Activated T-helper 17 cell treated with anti-CD3 and anti-CD28 coated beads, Interleukin-2, amount 50 U/mL, for 72 hours (primary cell): ENCODE measurements around the gene MET. TPM values are rescaled to one million over a fixed set of nuclear protein-coding genes. Genes with fewer than 3 reads are reported as not detected.
"Not testable (repeated sequence)": the region's sequence is repeated elsewhere in the genome, so short reads cannot be mapped to it uniquely, and the experiment has no call there.

Experiments
- ATAC-seq: fragments of 150-1000 bp; cut with Tn5 transposase; replicated peaks from 2 replicates; pipeline ENCODE4 v1.10.0; 2021; ENCODE audit warnings: mild to moderate bottlenecking, moderate library complexity
- H3K27ac Mint-ChIP-seq: one replicate; pipeline ENCODE4 v1.8.0; 2022; ENCODE audit warnings: mixed read lengths
- H3K27me3 Mint-ChIP-seq: one replicate; pipeline ENCODE4 v1.8.0; 2022; ENCODE audit warnings: mixed read lengths
- H3K36me3 Mint-ChIP-seq: one replicate; pipeline ENCODE4 v1.8.0; 2022; ENCODE audit warnings: low read depth, mild to moderate bottlenecking, mixed read lengths
- H3K4me1 Mint-ChIP-seq: one replicate; pipeline ENCODE4 v1.8.0; 2022; ENCODE audit warnings: mixed read lengths
- H3K4me3 Mint-ChIP-seq: one replicate; pipeline ENCODE4 v1.8.0; 2022; ENCODE audit warnings: mild to moderate bottlenecking, mixed read lengths
- H3K9me3 Mint-ChIP-seq: one replicate; pipeline ENCODE4 v1.8.0; 2022; ENCODE audit warnings: mixed read lengths
- total RNA-seq, 2 donors: library from RNA; stranded (reverse); gene quantifications; one replicate each; pipeline ENCODE4 v1.2.3, GENCODE V29; 2022

MET gene
- total RNA-seq, 2 donors from 2014 or later: 0.08 to 1.6 TPM

DNA sequence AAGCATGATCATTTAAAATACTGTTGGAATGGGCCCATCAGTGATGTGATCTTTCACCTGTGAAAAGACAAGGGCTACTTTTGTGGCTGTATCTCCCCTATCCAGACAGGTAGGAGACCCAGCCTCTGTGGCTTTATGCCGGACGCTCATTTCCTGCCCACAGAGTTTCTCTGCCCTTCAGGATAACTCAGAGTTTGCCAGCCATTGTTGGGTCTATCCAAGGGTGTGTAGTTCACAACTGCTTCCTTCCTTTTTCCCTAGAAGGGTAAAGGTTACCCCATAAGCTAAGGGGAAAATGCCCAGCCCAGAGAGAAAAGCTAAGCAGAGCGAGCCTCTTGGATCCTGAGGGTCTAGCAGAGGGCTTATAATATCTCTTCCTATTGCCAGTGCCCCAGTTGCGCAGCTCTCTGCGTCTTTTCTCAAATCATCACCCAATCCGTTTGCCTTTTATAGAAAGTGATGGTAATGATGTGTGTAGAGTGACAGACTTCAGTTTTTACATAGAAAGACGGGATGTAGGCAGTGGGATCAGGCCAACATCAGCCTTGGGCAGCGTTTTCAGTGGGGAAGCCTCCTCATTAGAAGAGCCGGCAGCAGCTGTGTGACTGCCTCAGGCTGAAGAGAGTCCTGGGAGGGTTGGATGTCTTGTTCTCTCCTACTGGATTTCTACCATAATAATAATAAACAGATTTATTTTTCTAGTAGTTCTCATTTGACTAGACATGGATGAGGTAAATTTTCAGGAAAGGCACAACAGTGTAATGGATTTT lies 80.5 kb downstream of the MET start:
- Mint-ChIP-seq H3K4me1 (no peaks in the 10 kb centered on the region), H3K27ac (no peak overlapping the region), H3K4me3 (no peak overlapping the region), H3K36me3 (no peaks in the 10 kb centered on the region), H3K9me3 (peaks cover under 1% of the 10 kb centered on the region), H3K27me3 (no peaks in the 10 kb centered on the region)
- ATAC-seq: no peak

- no peak for ATAC-seq
- H3K9me3 Mint-ChIP-seq: no peaks in the 10 kb centered on the region
- no peak overlapping the region for H3K4me3 Mint-ChIP-seq
- no peak overlapping the region for H3K27ac Mint-ChIP-seq
- no peaks in the 10 kb centered on the region for H3K27me3 Mint-ChIP-seq
- no peaks in the 10 kb centered on the region for H3K4me1 Mint-ChIP-seq
- no peaks in the 10 kb centered on the region for H3K36me3 Mint-ChIP-seq
Measured at GRCh38 chr7:116753130-116753529, 81.1 kb downstream of the MET start.

DNA sequence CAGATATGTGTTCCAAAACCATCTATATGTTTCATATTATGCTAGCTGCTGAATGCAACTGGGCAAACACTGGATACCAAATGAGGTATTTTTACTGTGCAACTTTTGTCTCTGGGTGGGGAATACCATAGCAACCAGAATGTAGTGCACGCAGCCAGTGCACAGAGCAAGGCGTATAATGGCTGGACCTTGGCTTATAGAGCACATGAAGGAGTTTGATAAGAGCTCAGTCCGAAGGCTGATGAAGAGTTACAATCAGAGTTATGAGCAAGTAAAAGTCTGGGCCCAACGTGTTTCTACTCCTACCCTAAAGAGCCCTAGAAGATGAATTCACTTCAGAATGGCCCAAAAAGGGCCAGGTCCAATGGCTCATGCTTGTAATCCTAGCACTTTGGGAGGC lies 82.2 kb downstream of the MET start:
- ATAC-seq: no peak
- Mint-ChIP-seq H3K4me3 (no peak overlapping the region), H3K27ac (no peak overlapping the region), H3K9me3 (no peaks in the 10 kb centered on the region), H3K36me3 (no peaks in the 10 kb centered on the region), H3K27me3 (no peaks in the 10 kb centered on the region), H3K4me1 (no peaks in the 10 kb centered on the region)

- H3K27ac Mint-ChIP-seq: no peak overlapping the region
- H3K9me3 Mint-ChIP-seq: no peaks in the 10 kb centered on the region
- no peak for ATAC-seq
- H3K4me3 Mint-ChIP-seq: no peak overlapping the region
- no peaks in the 10 kb centered on the region for H3K27me3 Mint-ChIP-seq
- H3K36me3 Mint-ChIP-seq: no peaks in the 10 kb centered on the region
- no peaks in the 10 kb centered on the region for H3K4me1 Mint-ChIP-seq
Measured at GRCh38 chr7:116757283-116757682, 85.3 kb downstream of the MET start.

GRCh38 chr7:116759642-116760041 lies 87.6 kb downstream of the MET start:
- ATAC-seq, H3K27me3 Mint-ChIP-seq, H3K9me3 Mint-ChIP-seq, H3K36me3 Mint-ChIP-seq, H3K4me3 Mint-ChIP-seq, H3K4me1 Mint-ChIP-seq, H3K27ac Mint-ChIP-seq: not testable (repeated sequence)

GRCh38 chr7:116762971-116763370 lies 91.0 kb downstream of the MET start:
- Mint-ChIP-seq H3K9me3 (no peaks in the 10 kb centered on the region), H3K36me3 (no peaks in the 10 kb centered on the region), H3K4me3 (no peak overlapping the region), H3K27ac (no peak overlapping the region), H3K27me3 (no peaks in the 10 kb centered on the region), H3K4me1 (no peaks in the 10 kb centered on the region)
- no peak for ATAC-seq

DNA sequence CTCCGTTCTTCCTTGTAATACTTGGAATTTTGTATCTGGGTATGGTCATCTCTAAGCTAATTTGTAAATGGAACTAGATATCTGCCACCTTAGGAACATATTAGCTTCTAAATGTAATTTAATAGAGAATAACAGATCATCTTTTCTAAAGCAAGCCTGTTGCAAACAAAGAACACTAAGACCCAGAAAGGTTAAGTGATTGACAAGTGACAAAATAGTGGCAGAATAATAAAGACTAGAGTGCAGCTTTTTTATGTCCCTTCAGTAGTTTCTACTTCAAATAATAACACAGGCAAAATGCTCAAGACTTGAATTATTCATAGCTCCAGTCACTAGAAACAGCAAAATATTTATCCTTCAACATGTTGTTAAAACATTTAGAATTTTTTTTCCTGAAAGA lies 91.7 kb downstream of the MET start:
- no peak overlapping the region for H3K4me3 Mint-ChIP-seq
- peaks cover 4% of the 10 kb centered on the region for H3K27me3 Mint-ChIP-seq
- no peaks in the 10 kb centered on the region for H3K4me1 Mint-ChIP-seq
- H3K27ac Mint-ChIP-seq: no peak overlapping the region
- no peaks in the 10 kb centered on the region for H3K36me3 Mint-ChIP-seq
- H3K9me3 Mint-ChIP-seq: no peaks in the 10 kb centered on the region
- ATAC-seq: no peak

DNA sequence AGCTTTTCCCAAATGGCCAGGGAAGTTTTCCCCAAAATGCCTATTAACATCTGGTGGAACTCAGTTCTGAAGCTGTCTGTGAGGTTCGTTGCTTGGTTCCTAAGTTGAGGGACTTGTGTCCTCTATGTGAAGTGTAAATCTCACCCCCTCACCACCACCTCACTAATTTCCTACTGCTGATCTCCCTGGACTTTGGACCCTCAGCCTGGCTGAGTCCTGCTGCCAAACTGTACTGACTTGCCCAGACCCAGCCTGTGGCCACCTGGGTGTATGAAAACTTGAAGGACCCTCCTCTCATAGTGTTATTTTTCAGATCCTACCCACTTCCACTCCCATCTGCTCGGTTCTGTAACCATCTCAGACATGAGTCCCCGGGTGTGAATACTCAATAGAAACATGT lies 94.9 kb downstream of the MET start:
- no peak overlapping the region for H3K4me3 Mint-ChIP-seq
- no peaks in the 10 kb centered on the region for H3K4me1 Mint-ChIP-seq
- no peak overlapping the region for H3K27ac Mint-ChIP-seq
- peaks cover 10% of the 10 kb centered on the region for H3K27me3 Mint-ChIP-seq
- no peak for ATAC-seq
- H3K36me3 Mint-ChIP-seq: no peaks in the 10 kb centered on the region
- H3K9me3 Mint-ChIP-seq: no peaks in the 10 kb centered on the region

DNA sequence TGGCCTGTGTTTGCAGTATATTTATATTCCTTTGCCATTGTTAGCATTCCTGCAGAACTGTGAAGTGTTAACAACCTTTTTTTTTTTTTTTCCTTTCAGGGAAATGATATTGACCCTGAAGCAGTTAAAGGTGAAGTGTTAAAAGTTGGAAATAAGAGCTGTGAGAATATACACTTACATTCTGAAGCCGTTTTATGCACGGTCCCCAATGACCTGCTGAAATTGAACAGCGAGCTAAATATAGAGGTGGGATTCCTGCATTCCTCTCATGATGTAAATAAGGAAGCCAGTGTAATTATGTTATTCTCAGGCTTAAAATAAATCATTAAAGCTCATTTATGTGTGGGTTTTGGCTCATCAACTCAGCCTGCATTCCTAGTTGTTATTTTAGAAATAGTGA lies 97.5 kb downstream of the MET start:
- no peak for ATAC-seq
- Mint-ChIP-seq H3K36me3 (no peaks in the 10 kb centered on the region), H3K4me3 (no peak overlapping the region), H3K4me1 (no peaks in the 10 kb centered on the region), H3K9me3 (no peaks in the 10 kb centered on the region), H3K27me3 (peaks cover 18% of the 10 kb centered on the region), H3K27ac (no peak overlapping the region)

GRCh38 chr7:116770941-116771340 lies 98.9 kb downstream of the MET start:
- H3K36me3 Mint-ChIP-seq: no peaks in the 10 kb centered on the region
- ATAC-seq: no peak
- H3K9me3 Mint-ChIP-seq: no peaks in the 10 kb centered on the region
- H3K4me1 Mint-ChIP-seq: no peaks in the 10 kb centered on the region
- no peak overlapping the region for H3K27ac Mint-ChIP-seq
- H3K4me3 Mint-ChIP-seq: no peak overlapping the region
- H3K27me3 Mint-ChIP-seq: peaks cover 23% of the 10 kb centered on the region

- Mint-ChIP-seq H3K36me3 (no peaks in the 10 kb centered on the region), H3K9me3 (no peaks in the 10 kb centered on the region), H3K4me1 (no peaks in the 10 kb centered on the region), H3K27me3 (peaks cover 23% of the 10 kb centered on the region), H3K27ac (no peak overlapping the region), H3K4me3 (no peak overlapping the region)
- no peak for ATAC-seq
Measured at GRCh38 chr7:116771640-116772039, 99.6 kb downstream of the MET start.

GRCh38 chr7:116772423-116772863 lies 100.4 kb downstream of the MET start:
- Mint-ChIP-seq H3K27me3 (peaks cover 23% of the 10 kb centered on the region), H3K27ac (no peak overlapping the region), H3K4me1 (no peaks in the 10 kb centered on the region), H3K36me3 (no peaks in the 10 kb centered on the region), H3K9me3 (no peaks in the 10 kb centered on the region), H3K4me3 (no peak overlapping the region)
- ATAC-seq: no peak

DNA sequence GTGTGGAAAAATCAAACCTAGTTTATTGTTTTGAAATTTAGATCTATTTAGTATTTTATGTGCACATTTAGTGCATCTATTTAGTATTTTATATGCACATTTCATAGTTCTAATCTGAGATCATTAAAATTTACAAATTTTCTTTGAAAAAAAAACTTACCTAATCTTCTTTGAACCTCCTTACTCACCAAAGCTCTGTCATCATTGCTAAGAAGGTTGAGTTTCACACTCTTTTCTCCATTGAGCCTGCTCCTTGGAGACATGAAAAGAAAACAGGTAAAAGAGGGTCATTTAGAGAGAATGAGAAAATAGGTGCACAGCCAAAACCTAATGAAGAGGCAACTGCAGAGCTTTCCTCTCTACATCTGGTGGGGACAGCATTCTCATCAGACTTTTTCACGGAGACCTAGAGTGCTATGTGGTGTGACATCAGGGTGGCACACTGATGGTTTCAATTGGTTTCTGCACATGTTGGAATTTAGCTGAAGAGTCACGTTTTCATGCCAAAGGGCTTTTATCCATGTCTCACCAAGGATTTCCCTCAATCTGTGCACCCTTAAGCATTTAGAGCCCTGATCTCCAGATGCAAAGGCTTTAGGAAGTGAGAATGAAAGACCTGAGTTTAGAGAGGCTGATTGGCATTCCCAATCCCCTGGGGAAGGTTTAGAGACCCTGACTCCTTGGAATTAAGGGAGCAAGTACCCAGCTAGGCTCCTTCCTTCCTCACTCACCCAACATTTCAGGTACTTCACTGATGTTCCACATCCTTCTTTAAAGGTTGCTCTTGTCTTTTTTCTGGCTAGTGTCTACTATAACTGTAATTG lies 101.1 kb downstream of the MET start:
- no peak for ATAC-seq

DNA sequence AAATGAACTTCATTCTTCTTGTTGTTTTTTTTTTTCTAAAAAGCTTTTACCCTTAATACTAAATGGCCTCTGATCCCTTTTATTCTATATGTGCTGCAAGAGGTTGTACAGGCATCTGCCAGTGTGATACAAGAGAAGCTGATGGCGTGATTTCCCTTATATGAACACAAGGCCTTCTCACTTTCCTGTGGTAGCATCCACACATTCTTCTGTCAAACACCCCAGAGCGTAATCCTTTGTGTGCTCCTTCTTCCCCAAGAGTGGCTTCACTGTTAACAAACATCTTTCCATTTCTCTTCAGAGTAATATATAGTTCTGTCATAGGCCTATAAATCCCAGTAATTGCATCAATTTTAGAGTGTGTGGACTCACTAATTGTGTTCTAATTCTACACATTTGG lies 104.0 kb downstream of the MET start:
- no peak overlapping the region for H3K4me3 Mint-ChIP-seq
- no peaks in the 10 kb centered on the region for H3K4me1 Mint-ChIP-seq
- no peaks in the 10 kb centered on the region for H3K36me3 Mint-ChIP-seq
- no peak for ATAC-seq
- H3K27ac Mint-ChIP-seq: no peak overlapping the region
- peaks cover 14% of the 10 kb centered on the region for H3K27me3 Mint-ChIP-seq
- H3K9me3 Mint-ChIP-seq: no peaks in the 10 kb centered on the region

More for the DNA sequence above, 101.1 kb downstream of the MET start:
- Mint-ChIP-seq H3K4me3 (no peak overlapping the region), H3K27ac (no peak overlapping the region), H3K27me3 (peaks cover 22% of the 10 kb centered on the region), H3K9me3 (no peaks in the 10 kb centered on the region), H3K4me1 (no peaks in the 10 kb centered on the region), H3K36me3 (no peaks in the 10 kb centered on the region)

GRCh38 chr7:116776610-116777289 lies 104.8 kb downstream of the MET start:
- ATAC-seq: peak; percentile 83

More at GRCh38 chr7:116776610-116777289, 104.8 kb downstream of the MET start:
- Mint-ChIP-seq H3K27ac (no peak overlapping the region), H3K9me3 (no peaks in the 10 kb centered on the region), H3K36me3 (no peaks in the 10 kb centered on the region), H3K27me3 (peaks cover 13% of the 10 kb centered on the region), H3K4me1 (no peaks in the 10 kb centered on the region), H3K4me3 (no peak overlapping the region)
